Neural crest cell (in vitro differentiated cells): ENCODE results near the gene TMEM212. TPM values are rescaled to one million over a fixed set of nuclear protein-coding genes. Genes with fewer than 3 reads are reported as not detected.

Experiments
- DNase-seq: peaks from one replicate; pipeline ENCODE4 v3.0.0; 2021; ENCODE audit warnings: low read depth, mixed read lengths, low spot score
- H3K27ac Mint-ChIP-seq: one replicate; pipeline ENCODE4 v1.8.0; 2021; ENCODE audit warnings: mild to moderate bottlenecking, mixed read lengths; ENCODE audit not compliant: unreplicated experiment
- H3K27me3 Mint-ChIP-seq: 2 replicates; pipeline ENCODE4 v1.8.0; 2021; ENCODE audit warnings: low read depth, mild to moderate bottlenecking, mixed read lengths
- H3K36me3 Mint-ChIP-seq: 2 replicates; pipeline ENCODE4 v1.8.0; 2021; ENCODE audit warnings: low read depth, mild to moderate bottlenecking, mixed read lengths
- H3K4me1 Mint-ChIP-seq: 2 replicates; pipeline ENCODE4 v1.8.0; 2021; ENCODE audit warnings: mixed read lengths
- H3K4me3 Mint-ChIP-seq: one replicate; pipeline ENCODE4 v1.8.0; 2021; ENCODE audit warnings: mild to moderate bottlenecking, mixed read lengths
- H3K9me3 Mint-ChIP-seq: 2 replicates; pipeline ENCODE4 v1.8.0; 2021; ENCODE audit warnings: mixed read lengths
- CTCF ChIP-seq: fragments of 200-600 bp; sonication (generic); conservative IDR thresholded peaks from 2 replicates; pipeline ENCODE4 v1.5.0; 2021; ENCODE audit warnings: antibody characterized with exemption, mild to moderate bottlenecking
- total RNA-seq: library from RNA; stranded (reverse); gene quantifications from 2 replicates; pipeline ENCODE4 v1.2.1, GENCODE V29; 2021

TMEM212 gene
- total RNA-seq, 1 donor from 2014 or later, result not detected

- Mint-ChIP-seq H3K27ac (no peak overlapping the region), H3K4me1 (peaks cover 5% of the 10 kb centered on the region), H3K4me3 (no peak overlapping the region), H3K9me3 (no peaks in the 10 kb centered on the region), H3K36me3 (no peaks in the 10 kb centered on the region), H3K27me3 (no peaks in the 10 kb centered on the region)
- no peak for DNase-seq
- no peak for TF ChIP-seq CTCF
These were observed 41.2 kb upstream of the TMEM212 start for GRCh38 chr3:171801738-171802589.

- Mint-ChIP-seq H3K36me3 (no peaks in the 10 kb centered on the region), H3K9me3 (no peaks in the 10 kb centered on the region), H3K4me3 (no peak overlapping the region), H3K27me3 (no peaks in the 10 kb centered on the region), H3K4me1 (peaks cover 5% of the 10 kb centered on the region), H3K27ac (no peak overlapping the region)
- no peak for DNase-seq
- no peak for TF ChIP-seq CTCF
These were observed 40.6 kb upstream of the TMEM212 start for GRCh38 chr3:171802590-171802956.

- Mint-ChIP-seq H3K27me3 (peaks cover 3% of the 10 kb centered on the region), H3K36me3 (no peaks in the 10 kb centered on the region), H3K4me1 (peaks cover 5% of the 10 kb centered on the region), H3K27ac (no peak overlapping the region), H3K4me3 (no peak overlapping the region), H3K9me3 (no peaks in the 10 kb centered on the region)
- no peak for DNase-seq
- TF ChIP-seq CTCF, result no peak
These were observed 40.1 kb upstream of the TMEM212 start for GRCh38 chr3:171803044-171803443.

GRCh38 chr3:171804618-171805389, 38.3 kb upstream of the TMEM212 start:
- Mint-ChIP-seq H3K36me3 (no peaks in the 10 kb centered on the region), H3K27ac (no peak overlapping the region), H3K4me1 (peaks cover 11% of the 10 kb centered on the region), H3K4me3 (no peak overlapping the region), H3K9me3 (no peaks in the 10 kb centered on the region), H3K27me3 (peaks cover 12% of the 10 kb centered on the region)
- TF ChIP-seq CTCF, result no peak
- DNase-seq, result no peak

GRCh38 chr3:171805687-171806086, 37.5 kb upstream of the TMEM212 start:
- no peak for DNase-seq
- Mint-ChIP-seq H3K4me3 (no peak overlapping the region), H3K9me3 (no peaks in the 10 kb centered on the region), H3K36me3 (no peaks in the 10 kb centered on the region), H3K27ac (no peak overlapping the region), H3K4me1 (peaks cover 14% of the 10 kb centered on the region), H3K27me3 (peaks cover 15% of the 10 kb centered on the region)
- no peak for TF ChIP-seq CTCF
